ENCODE results near the gene ZNF438.

DNA sequence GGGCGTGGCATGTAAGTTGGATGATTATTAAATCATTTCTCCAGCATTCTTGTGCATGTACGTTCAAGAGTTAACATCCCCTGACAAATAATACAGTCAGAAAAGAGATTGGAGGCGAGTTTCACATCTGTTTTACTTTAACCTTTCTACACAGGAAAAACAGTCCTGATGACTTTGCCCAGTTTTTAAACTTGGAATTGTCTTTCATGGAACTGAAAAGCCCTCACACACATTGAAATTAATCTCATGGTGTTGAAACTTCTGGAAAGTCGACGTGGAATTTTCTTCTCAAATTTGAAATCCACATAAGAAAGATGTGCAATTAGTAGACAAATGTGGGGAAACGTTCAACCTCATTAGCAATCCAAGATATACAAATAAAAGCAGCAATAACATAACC, 31.2 kb upstream of the ZNF438 start:
- TF ChIP-seq POLR2AphosphoS5 (IDR thresholded peaks at IDR 0.05; ENCODE audit: low read depth) (no peak), SPI1 (IDR thresholded peaks at IDR 0.05; ENCODE audit: borderline replicate concordance, low read depth) (no peak)
- TF ChIP-seq, protein P1, sequence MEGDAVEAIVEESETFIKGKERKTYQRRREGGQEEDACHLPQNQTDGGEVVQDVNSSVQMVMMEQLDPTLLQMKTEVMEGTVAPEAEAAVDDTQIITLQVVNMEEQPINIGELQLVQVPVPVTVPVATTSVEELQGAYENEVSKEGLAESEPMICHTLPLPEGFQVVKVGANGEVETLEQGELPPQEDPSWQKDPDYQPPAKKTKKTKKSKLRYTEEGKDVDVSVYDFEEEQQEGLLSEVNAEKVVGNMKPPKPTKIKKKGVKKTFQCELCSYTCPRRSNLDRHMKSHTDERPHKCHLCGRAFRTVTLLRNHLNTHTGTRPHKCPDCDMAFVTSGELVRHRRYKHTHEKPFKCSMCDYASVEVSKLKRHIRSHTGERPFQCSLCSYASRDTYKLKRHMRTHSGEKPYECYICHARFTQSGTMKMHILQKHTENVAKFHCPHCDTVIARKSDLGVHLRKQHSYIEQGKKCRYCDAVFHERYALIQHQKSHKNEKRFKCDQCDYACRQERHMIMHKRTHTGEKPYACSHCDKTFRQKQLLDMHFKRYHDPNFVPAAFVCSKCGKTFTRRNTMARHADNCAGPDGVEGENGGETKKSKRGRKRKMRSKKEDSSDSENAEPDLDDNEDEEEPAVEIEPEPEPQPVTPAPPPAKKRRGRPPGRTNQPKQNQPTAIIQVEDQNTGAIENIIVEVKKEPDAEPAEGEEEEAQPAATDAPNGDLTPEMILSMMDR (IDR thresholded peaks at IDR 0.05; ENCODE audit: insufficient read depth, low read length) = no peak
- TF ChIP-seq, protein P2, sequence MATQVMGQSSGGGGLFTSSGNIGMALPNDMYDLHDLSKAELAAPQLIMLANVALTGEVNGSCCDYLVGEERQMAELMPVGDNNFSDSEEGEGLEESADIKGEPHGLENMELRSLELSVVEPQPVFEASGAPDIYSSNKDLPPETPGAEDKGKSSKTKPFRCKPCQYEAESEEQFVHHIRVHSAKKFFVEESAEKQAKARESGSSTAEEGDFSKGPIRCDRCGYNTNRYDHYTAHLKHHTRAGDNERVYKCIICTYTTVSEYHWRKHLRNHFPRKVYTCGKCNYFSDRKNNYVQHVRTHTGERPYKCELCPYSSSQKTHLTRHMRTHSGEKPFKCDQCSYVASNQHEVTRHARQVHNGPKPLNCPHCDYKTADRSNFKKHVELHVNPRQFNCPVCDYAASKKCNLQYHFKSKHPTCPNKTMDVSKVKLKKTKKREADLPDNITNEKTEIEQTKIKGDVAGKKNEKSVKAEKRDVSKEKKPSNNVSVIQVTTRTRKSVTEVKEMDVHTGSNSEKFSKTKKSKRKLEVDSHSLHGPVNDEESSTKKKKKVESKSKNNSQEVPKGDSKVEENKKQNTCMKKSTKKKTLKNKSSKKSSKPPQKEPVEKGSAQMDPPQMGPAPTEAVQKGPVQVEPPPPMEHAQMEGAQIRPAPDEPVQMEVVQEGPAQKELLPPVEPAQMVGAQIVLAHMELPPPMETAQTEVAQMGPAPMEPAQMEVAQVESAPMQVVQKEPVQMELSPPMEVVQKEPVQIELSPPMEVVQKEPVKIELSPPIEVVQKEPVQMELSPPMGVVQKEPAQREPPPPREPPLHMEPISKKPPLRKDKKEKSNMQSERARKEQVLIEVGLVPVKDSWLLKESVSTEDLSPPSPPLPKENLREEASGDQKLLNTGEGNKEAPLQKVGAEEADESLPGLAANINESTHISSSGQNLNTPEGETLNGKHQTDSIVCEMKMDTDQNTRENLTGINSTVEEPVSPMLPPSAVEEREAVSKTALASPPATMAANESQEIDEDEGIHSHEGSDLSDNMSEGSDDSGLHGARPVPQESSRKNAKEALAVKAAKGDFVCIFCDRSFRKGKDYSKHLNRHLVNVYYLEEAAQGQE (IDR thresholded peaks at IDR 0.05; ENCODE audit: insufficient replicate concordance, low read depth) = no peak
